GM19099 (cell line): ENCODE data around the gene KDM3B.

ENCODE experiments used
- POLR2A ChIP-seq: IDR thresholded peaks from 3 replicates; pipeline ENCODE4 v1.6.1; 2011; ENCODE audit warnings: low read depth; ENCODE audit not compliant: insufficient read length; ENCODE audit errors: extremely low read depth

The KDM3B gene

DNA sequence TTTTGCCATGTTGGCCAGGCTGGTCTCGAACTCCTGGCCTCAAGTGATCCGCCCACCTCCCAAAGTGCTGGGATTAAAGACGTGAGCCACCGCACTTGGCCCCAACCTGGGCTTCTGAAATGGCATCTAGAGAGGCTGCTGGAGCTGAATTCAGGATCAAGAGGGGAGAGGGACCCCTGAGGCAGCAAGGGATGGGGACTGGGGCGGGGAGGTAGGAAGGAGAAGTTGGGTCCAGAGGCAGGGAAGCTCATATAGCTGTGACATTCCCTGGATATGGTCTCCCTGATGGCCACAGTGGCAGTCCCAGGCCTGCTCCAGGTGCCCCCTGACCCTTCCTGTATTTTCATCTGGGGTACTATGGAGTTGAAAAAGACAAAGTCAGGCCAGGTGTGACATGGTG lies 98.5 kb downstream of the KDM3B start:
- TF ChIP-seq POLR2A, result no peak

DNA sequence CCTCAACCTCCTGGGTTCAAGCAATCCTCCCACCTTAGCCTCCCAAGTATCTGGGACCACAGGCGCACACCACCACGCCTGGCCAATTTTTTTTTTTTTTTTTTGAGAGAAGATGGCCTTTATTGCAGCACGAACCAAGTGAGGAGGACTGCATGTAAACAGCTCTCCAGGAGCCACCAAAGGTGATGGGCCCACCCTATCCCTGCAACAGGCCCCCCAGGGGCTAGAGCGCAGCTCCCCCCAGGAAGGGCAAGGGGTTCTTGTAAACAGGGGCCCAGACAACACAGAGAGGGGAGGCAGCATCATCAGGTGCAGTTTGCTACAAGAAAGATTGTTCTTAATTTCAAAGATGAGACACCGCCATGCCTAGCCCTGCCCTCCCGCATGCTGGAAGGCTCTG lies 100.2 kb downstream of the KDM3B start:
- no peak for TF ChIP-seq POLR2A

- TF ChIP-seq POLR2A, result no peak
These were observed 101.1 kb downstream of the KDM3B start for GRCh38 chr5:138453590-138453989.

DNA sequence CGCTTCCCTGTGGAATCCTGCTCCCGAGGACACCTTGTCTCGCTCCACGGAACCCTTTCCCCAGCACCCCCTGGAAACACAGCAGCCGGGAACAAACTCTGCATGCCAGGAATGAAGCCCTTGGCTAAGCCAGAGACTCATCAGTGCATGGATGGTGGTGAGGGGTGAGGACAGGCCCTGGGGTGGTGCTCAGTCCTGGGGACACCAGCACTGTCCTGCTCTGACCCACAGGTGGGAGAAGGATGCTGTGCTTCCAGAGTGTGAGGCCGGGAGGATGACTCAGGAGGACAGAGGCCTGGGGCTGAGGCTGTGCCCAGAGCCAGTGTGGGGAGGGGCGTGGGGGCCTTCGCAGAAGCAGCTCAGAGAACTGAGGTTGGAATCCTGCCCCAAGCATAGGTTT lies 101.6 kb downstream of the KDM3B start:
- TF ChIP-seq POLR2A, result no peak

DNA sequence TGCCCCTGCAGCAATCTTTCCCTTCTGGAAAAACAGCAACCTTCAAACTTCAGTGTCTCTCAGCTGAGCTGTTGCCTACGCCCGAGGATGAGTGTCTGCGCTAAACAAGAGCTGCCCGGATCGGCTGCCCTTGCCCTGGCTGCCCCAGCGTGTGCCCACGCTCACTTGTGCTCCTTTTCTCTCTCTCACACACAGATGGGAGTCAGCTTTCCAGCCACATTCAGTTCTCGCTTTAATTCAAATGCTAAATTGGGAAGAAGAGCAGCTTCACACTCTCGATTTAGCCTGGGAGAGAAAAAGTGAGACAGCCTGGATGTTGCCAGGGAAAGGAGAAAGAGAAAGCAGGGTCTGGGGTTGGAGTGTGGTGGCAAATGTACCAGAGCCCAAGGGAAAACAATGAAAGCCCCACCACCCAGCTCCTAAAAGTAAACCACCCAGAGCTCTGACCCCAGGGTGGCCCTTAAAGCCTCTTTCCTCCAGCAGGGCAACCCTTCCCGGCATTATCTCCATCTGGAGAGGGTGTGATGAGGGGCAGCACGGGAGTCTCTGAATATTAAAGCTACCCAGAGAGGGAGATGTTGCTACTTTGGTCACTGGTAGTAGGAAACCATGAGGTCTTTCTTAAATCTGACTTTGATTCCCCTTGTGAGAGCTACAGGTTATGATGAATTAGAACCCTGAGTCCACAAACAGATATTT lies 102.9 kb downstream of the KDM3B start:
- no peak for TF ChIP-seq POLR2A

DNA sequence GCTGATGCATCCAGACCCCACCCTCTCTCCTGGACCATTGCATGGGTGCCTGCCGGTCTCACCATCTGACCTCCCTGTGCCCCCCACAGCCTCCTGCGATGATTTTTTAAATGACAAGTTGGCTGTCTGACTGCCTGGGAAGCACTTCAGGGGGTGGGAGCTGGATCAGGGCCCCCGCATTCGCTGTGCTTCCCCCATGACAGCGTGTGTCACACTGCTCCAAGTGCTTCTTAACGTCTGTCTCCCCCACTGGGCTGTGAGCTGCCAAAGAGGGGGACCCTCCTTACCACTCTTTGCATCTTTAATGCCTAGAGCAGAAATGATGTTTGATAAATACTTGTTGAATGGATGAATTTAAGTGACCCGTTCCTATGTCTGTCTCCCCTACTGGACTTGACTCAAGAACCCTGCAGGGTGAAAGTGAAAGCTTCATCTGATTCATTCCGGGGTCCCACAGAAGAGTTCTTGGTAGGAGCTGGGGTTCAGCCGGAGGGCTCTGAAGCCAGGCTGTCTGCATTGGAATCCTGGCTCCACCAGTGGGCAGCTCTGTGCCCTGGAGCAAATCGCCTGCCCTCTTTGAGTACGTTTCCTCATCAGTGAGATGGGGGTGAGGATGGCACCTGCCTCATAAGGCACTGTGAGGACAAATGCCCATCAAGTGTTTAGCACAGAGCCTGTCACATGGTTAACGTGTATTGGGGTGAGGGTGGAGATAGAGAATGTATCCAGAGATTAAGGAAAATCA lies 105.2 kb downstream of the KDM3B start:
- no peak for TF ChIP-seq POLR2A

GRCh38 chr5:138458384-138458783 lies 105.9 kb downstream of the KDM3B start:
- no peak for TF ChIP-seq POLR2A

DNA sequence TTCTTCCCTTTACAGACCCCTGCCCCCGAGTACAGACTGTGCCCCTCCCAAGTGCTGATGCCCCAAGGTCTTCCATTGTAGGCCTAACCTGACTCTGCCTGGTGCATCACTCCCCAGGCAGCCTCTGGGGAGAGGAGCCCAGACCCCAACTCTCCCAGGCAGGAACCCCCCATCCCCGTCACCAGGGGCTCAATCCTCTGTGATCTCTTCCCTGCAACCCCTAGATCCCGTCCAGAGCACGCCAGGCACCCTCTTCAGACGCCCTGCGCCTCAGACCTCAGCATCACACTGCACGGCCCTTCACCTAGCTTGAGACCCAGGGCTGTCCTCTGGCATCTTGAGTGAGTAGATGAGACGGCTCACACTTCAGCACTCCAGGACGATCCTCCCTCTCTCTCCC lies 106.4 kb downstream of the KDM3B start:
- TF ChIP-seq POLR2A, result no peak

DNA sequence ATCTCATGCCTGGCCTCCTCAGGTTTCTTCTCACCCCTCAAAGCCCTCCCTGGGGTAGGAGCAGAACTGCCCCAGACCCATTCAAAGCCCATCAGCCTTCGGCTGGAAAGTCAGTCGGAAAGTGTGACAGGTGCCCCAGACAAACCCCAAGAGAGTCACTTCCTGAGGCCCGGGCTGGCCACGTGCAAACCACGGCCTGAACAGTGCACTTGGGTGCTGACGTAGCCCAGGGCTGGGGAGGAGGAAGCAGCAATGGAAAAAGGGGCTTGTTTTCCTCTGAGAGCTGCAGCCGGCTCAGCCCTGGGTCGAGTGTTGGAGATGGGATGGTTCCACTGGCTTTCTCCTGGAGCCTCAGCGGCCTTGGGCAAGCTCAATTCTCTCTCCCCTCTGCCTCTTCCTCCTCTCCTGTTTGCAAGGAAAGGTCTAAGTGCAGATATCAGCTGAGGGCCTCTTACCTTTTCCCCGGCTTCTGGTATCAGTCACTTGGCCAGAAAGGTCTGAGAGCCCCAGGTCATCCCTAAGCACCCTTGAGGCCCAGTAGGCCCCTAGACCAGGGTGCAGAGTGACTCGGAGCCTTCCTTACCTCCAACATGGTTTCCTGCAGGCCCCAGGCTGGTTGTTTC lies 106.9 kb downstream of the KDM3B start:
- peak; percentile 28 for TF ChIP-seq POLR2A

- TF ChIP-seq POLR2A, result no peak
These were observed 107.7 kb downstream of the KDM3B start for GRCh38 chr5:138460032-138460693.

- TF ChIP-seq POLR2A, result no peak
These were observed 109.0 kb downstream of the KDM3B start for GRCh38 chr5:138461343-138462125.

- TF ChIP-seq POLR2A, result no peak
These were observed 111.0 kb downstream of the KDM3B start for GRCh38 chr5:138463419-138464007.

DNA sequence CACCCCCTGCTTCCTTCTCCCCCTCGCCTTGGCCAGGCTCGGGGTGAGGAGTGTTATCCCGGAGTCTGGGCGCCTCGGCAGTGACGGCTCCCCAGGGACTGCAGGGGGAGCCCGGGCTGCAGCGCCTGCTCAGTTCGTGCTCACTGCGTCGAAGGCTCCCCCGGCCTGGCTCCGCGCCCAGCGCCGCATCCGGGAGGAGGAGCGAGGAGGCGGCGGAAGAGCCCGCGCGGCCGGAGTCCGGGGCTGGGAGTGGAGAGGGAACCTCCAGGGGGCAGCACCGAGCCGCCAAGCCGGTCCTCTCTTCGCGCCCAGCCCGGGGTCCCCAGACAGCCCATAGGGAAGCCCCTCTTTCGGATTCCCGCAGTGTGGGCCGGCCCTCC lies 111.5 kb downstream of the KDM3B start:
- peak; percentile 79 for TF ChIP-seq POLR2A

DNA sequence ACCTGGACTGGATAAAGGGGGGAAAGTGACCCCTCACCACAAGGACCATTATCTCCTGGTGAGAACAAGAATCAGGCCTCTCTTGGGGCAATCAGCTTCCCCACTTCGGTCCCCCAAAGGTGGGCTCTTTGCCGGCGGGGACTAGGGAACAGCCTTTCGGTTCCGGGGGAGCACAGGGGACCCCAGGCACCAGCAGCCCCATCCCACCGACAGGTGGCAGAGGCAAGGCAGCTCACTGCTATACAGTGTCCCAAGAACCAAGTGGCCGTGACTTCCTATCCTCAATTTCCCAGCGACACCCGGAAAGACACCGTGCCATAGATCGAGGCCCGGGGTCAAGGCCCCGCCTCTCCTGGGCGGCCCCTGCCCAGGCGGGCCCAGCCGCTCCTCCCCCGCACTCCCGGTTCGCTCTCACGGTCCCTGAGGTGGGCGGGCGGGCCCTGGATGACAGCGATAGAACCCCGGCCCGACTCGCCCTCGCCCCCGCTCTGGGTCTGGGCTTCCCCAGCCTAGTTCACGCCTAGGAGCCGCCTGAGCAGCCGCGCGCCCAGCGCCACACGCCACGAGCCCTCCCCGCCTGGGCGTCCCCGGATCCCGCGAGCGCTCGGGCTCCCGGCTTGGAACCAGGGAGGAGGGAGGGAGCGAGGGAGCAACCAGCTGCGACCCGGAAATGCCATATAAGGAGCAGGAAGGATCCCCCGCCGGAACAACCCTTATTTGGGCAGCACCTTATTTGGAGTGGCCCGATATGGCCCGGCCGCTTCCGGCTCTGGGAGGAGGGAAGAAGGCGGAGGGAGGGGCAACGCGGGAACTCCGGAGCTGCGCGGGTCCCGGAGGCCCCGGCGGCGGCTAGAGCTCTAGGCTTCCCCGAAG lies 112.1 kb downstream of the KDM3B start:
- TF ChIP-seq POLR2A, result peak; percentile 75
